Activated gamma-delta T cell treated with anti-CD3 and anti-CD28 coated beads, Interleukin-2, amount 50 U/mL, for 16 hours (primary cell): ENCODE data around the gene FAM131C.

Source experiments
- DNase-seq: peaks from one replicate; pipeline ENCODE4 v3.0.0-alpha.2; 2020; ENCODE audit warnings: low read depth

FAM131C gene

DNA sequence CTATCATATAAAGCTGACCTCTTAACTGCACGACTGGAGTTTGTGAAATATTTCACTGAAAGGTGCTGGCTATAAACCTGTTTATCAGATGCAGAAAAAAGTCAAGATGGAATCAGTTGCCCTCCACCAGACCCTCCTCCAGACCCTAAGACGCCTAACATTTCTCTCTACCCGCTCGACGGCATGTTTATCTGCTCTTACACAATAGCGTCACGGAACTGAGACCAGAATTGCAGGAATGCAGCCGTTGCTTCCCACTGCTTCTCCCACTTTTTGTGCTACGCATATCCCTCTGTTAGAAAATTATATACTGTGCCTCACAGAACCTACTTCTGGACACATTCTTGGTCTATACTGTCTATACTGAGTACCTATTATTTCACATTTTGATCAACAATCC is 28.2 kb upstream of the FAM131C start:
- DNase-seq, result no peak

DNA sequence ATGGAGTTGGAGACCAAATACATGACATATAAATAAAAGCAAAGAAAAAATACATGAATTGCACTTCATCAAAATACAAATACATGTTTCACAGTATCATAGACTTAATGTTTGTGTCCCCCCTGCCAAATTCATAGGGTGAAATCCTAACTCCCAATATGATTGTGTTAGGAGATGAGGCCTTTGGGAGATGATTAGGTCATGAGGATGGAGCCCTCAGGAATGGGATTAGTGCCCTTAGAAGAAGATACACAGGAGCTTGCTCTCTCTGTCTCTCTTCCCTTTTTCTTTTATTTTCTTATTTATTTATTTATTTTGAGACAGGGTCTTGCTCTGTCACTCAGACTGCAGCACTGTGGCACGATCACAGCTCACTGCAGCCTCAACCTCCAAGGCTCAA is 26.0 kb upstream of the FAM131C start:
- DNase-seq, result no peak

DNA sequence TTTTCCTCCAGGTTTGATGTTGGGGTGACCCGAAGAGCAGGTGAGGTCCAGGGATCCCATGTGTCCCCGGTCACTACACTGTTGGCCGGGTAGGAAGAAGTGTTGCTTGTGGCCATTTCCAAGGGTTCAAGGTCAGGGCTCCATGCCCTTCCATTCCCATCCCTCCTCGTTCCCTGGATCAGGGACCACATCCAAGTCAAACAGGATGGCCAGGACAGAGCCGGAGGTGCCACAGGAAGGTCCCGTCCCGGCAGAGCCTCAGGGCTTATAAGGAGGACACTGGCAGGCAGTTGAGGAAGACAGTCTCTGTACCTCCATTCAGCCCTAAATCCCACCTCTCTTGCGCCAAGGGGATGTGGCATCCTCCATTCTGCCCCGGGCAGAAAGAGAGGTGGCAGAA is 22.0 kb upstream of the FAM131C start:
- no peak for DNase-seq

DNA sequence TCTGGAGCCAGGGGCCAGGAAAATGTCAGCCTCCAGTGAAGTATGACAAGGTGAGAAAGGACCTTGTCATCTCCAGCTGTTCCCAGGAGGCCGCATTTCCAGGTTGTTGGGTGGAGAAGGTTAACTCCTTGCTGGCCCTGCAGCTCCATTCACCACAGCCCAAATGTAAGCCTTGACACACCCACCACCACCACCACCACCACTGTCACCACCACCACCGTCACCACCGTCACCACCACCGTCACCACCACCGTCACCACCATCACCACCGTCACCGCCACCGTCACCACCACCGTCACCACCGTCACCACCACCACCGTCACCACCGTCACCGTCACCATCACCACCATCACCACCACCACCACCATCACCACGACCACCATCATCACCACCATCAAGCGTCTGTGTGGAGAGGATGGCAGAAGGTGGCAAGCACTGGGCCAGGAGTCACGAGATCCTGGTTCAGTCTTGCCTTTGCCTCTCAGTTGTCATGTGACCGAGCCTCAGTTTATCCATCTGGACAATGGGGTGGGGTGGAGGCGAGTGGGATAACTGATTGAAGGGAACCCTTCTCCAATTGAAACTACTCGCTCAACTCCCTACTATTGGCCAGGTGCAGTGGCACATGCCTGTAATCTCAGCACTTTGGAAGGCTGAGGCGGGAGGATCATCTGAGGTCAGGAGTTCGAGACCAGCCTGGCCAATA is 21.2 kb upstream of the FAM131C start:
- no peak for DNase-seq

DNA sequence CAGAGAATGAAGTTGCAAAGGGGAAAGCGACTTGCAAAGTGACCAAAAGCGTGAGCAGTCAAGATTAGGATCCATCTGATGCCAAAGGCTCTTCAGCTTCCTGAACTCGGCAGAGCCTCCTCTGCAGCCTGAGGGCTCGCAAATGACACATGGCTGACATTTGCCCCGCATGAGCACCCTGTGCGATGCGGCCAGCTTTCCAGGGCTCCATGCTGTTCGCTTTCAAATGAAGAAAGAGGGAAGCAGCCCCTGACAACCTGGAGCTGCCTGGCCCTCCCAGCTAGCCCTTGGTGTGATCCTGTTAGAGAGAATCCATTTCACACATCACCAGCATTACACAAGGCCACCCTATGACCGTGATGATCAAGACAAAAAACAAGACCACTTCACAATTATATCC is 20.2 kb upstream of the FAM131C start:
- no peak for DNase-seq

DNA sequence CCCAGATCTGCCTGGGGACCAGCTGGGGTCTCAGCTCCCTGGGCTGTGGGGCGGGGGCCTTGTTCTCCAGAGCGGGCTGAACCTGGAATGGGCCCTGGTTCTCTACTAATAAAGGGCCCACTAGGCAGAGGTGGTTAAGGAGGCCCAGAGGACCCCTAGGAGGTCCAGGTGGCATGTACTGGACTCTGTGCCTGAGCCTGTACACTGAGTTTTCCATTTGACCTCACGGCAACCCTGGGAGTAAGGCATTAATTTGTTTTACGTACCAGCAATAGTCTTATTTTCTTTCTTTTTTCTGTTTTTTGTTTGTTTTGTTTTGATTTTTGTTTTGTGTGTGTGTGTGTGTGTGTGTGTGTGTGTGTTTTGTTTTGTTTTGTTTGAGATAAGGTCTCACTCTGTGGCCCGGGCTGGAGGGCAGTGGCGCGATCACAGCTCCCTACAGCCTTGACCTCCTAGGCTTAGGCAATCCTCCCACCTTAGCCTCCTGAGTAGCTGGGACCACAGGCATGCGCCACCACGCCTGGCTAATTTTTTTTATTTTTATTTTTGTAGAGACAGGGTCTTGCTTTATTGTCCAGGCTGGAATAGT is 19.6 kb upstream of the FAM131C start:
- DNase-seq, result no peak

DNA sequence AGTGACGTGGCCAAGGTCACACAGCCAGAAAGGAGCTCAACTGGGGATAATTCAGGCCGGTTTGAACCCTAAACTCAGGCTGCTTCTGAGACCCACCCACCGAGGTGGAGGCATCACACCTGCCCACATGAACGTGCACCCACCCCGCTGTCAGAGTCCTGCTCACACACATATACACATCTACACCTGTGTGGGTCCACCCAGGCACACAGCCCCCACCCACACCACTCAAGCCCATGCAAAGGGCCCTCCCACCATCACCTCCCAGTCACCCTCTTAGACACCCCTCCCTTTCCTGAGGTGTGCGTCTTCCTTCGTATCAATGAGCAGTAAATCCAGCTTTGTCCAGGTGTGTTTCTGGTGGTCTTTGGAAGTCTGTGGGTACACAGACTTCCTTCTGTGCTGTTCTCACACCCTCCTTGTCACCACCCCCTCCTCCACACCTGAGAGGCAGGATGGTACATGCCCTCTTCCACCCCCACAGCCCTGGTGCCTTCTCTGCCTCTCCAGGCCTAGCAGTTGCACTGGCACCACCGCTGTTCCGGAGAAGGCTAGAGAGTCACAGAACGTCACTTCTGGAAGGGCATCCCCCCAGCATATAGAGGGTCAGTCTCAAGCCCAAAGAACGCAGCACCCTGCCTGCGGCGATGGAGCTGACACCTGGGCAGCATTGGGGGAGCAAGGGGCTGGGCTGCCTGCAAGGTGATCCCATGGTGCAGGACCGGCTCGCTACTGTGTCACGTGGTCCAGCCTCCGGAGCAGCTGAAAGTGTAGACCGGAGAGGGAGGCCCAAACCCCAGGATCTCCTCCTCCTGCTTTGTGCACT is 18.9 kb upstream of the FAM131C start:
- no peak for DNase-seq

DNA sequence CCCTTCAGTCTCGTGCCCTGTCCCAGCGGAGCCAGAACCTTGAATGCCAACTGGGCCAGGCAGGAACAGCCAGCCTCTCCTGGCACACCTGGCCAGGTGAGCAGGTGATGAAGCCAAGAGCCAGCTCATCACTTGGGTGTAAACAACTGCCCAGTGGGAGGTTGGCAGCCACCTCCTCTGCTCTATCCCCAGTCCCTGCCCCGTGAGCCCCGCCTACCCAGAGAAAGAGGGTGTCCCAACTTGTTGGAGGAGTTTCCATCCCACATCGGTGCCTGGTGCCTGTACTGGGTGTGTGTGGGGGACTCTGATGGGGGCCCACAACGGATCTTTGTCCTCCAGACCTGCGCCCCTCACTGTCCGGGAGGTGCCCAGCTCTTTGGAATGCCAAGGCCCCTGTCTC is 17.8 kb upstream of the FAM131C start:
- no peak for DNase-seq

DNA sequence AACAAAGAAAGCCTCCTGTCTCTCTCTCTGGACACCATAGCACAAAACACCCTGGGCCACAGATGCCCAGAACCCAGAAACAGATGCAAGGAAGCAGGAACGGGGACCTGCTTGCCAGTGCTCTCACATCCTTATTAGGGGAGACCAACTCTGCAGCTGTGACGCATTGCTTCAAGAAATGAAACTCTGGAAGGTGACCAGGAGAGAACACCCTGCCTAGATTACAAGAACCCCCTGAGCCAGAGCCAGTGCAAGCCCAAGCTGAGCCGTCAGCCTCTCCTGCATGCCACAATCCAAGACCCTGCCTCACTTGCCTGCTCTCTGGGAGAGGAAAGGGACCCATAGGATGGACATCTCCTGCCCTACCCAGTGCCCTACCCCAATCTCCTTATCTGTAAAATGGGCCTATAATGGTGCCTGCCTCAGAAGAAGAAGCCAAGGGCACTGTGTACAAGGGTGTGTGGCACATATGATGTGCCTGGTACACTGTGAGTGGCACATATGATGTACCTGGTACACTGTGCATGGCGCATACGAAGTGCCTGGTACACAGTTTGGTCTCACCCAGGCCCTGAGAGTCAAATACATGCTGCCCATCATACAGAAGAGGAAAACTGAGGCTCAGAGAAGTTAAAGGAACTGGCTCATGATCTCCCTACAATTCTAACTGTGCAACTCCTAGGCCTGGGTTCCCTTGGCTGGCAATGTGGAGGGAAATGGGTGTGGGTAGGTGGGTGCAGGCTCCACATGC is 16.8 kb upstream of the FAM131C start:
- no peak for DNase-seq

DNA sequence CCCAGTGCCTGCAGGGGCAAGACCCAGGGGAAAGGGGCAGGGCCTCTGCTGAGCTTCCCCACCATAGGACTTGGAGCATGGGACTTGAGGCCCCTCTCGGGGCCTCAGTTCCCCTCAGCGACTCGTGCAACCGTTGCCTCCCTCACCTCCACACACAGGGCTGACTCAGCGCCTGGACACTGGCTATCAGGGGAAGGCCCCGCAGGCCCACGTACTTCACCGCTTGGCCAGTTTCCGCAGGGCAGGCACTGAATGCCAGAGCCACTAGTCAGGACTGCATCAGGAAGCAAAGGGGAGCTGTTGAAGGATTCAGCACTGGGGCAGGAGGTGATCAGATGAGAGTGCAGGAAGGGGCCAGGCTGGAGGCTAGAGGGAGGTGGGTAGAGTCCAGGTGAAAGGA is 15.5 kb upstream of the FAM131C start:
- no peak for DNase-seq

DNA sequence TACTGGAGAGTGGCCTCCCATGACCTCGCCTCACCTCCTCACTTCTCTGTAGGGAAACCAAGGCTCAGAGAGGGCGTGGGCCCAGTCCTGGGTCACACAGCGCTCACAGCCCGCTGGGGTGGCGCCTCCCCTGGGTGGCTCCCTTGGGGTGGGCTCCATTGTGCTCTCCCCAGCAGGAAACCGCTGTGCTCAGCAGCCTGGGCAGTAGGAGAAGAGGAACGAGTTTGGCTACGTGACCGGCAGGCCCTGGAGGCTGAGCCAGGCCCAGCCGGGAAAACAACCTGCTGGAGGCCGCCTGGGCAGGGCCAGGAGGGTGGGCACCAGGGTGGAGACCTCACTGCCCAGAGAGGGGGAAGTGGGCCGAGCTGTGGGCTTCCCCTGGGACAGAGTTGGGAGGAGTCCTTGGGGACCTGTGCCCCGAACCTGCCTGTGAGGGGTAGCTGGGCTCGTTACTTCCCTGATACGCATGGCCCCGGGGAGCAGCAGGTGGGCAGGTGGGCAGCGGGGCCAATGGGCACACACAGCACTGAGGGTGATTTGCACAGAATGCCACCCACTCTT is 15.0 kb upstream of the FAM131C start:
- DNase-seq, result no peak

DNA sequence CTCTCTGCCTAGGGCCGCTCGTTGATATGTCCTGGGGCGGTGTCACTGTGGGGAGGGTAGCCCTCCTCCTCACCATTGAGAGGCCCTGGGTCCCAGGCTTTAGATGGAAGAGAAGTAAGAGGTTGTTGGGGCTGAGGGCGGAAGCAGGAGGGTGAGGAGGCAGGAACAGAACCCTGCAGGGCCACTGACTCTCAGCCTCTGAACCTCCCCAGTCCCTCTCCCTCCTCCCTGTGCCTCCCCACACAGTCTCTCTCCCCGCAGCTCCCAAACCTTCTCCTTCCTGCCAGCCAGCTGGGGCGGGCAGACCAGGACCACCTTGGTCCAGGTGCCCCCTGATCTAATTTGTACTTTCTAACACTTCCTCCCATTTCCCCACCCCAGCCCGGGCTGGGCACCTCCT is 14.3 kb upstream of the FAM131C start:
- DNase-seq, result no peak

DNA sequence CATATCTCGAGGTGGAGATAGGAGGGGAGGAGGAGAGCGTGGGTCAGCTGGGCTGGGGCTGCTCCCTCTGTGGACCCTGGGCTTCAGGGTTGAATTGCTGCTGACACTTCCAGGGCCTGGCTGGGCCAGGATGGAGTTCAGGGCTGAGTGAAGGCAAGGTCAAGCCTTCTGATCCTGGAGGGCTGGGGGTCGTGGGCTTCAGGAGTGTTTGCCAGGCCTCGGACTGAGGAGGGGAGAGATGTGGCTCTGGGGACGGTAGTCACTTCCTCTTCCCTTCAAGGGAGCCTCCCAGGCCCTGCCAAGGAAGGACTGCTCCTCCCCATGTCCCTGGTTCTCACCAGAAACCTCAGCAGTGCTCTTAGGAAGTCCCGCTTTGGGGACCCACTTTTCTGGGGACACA is 12.1 kb upstream of the FAM131C start:
- no peak for DNase-seq

DNA sequence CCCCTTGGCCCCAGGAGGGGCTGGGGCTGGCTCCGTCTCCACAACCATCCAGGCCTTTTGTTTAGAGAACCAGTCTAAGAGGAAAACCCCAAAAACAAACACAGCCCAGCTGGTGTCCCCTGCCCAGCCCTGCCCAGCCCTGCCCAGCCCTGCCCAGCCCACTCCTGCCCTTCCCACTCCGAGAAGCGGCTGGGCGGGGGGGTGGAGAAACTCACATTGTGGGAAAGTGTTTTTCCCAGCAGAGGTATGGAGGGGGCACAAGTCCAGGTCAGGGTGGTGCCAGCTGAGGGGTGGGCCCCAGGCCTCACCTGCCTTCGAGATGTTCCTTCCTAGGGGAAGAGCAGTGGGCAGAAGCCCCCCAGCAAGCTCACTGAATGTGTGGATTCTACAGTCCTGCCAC is 10.0 kb upstream of the FAM131C start:
- DNase-seq, result no peak

DNA sequence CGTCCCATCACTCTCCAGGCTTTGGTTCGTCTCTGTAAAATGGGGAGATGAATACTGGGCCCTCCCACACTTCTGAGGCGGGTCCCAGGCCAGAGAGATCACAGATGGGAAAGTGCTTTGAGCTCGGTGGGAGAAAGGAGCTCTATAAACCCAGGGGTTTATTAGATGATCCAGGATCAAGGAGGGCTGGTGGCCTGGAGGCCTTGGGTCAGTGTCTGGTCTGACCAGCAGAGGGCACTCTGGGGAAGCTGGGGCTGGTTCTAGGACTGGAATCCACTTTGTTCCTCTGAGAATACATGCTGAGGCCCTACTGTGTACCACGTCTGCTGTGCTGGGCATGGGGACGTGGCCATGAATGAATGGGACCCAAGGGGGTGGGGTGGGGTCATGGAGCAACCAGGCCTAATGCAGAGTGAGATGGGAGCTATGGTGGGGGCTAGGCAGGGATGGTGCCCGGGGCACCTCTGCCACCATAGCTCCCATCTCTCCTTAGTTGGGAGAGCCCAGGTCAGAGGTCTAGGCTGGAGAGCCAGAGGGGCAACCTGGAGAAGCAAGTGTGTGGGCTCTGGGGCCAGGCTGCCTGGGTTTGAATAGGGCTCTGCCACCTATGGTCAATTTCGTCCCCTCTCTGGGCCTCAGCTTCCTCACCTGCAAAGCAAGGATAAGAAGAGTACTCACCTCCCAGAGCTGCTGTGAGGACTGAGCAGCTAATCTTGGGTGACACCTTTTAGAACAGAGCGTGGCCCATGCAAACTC is 9.0 kb upstream of the FAM131C start:
- DNase-seq, result peak; percentile 33

DNA sequence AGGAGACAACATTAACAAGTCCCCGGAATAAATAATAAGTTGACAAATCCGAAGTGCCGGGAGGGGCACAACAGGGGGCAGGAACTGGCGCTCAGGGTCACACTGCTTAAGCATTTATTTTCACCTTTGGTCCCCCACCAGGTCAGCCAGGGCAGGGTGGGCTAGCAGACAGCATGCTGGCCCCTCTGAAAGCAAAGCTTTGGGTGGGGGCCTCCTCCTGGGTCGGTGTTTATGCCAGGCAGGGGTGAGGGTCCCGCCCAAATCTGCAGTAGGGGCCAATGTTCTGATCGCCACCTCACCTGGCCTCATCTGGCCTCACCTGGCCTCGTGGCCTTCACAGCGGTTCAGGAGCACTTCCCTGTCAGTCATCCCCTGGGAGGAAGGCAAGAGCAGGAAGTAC is 8.2 kb upstream of the FAM131C start:
- DNase-seq, result no peak

DNA sequence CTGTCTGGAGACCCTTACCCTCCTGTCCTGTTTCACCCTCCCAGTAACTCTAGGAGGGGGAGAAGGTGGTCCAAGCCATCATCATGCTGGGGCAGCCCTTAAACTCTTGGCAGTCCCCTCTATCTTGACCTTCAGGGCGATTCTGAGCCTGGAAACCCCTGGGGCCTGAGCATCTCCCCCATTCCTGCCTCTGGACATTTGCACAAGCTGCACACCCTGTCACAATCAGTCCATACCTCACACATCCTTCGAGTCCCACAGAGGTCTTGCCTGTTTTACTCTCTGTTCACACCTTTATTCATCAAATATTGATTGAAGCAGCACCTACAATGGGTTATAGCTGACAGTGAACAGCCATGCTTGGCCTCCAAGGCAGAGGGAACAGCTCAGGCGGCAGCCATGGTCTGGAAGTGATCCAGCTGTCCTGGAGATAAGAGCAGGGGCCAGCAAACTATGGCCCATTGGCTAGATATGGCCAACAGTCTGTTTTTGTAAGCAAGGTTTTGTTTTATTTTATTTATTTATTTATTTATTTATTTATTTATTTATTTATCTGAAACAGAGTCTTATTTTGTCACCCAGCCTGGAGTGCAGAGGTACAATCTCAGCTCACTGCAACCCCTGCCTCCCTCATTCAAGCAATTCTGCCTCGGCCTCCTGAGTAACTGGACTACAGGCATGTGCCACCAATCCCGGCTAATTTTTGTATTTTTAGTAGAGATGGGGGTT is 7.1 kb upstream of the FAM131C start:
- DNase-seq, result no peak

DNA sequence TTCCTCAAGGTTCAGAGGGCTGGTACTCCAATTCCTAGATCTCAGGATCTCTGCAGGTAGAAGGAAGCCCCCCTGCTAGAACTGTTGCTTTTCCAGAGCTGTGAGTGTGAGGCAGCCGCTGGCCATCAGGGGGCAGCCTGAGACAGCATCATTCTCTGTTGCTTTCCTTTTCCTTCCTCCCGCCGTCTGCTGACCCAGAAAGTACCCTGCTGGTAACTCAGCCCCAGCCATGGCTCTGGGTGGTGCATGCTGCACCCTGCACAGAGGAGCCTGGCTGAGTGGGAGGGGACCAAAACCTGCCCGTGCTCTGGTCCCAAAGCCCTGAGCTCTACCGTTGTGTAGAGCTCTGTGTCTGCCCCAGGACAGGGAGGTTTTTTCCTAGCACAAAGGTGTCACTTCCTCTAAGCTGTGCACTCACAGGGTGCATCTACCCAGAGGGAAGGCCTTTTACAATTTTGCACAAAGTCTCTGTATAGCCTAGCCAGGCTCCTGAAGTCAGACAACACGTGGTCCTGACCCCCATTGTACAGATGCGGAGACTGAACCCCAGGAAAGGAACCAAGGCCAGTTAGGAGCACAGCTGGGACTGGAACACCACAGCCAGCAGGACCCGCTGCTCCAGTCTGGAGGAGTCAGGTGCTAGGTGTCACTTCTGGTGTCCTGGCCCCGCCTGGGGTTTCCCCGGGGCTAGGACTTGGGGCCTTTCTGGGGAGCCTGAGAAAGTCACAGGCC is 5.6 kb upstream of the FAM131C start:
- DNase-seq, result peak; percentile 65

DNA sequence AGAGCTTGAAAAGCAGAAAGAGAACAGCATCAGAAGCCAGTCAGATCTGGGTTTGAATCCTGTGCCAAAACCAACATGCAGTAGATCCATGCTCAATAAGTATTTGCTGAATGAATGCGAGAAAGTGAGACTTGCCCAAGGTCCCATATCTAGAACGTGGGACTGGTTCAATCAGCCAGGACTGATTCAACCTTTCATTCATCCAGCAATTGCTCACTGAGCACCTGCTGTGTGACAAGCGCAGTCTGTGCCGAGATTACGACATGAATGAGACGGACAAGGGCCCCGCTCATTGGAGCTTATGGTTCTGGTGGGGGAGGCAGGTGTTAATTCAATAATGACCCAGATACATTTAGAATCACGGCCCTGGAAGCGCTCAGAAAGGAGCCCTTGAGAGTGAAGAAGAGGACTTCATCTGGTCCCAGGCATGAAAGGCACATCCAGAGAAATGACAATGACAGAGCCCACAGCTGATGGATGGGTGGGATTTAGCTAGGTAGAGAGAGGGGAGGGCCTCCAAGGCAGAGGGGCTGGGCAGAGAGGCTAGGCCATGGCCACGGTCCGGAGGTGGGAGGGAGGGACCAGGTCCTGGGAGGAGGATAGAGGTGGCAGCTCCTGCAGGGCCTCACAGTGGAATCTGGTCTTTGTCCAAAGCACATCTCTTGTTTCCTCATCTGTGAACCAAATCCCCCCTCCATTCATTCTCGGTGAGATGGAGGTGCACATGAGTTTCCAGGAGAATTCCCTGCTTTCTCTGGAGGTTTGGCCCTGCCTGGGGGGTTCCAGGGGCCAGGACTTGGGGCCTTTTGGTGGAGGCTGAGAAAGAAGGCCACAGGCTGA is 4.2 kb upstream of the FAM131C start:
- DNase-seq, result no peak
